Mesenteric fat pad (tissue), 1 donor: Measurements from ENCODE around the gene TRAF3IP1. TPM values are rescaled to one million over a fixed set of nuclear protein-coding genes. Genes with fewer than 3 reads are reported as not detected.

Experiments
- DNase-seq: peaks from one replicate; pipeline ENCODE4 v3.0.0-alpha.2; 2020; ENCODE audit warnings: low spot score
- total RNA-seq: library from RNA; stranded (reverse); fragmentation: NEBNext Ultra II Directional; extraction: Animal tissue kit (Norgen Biotek cat#: 25700); gene quantifications from one replicate; pipeline ENCODE4 v1.2.1, GENCODE V29; 2021
- donor health status: DM: yes; HTN: yes; CAD: no.

TRAF3IP1 gene
- total RNA-seq, 1 donor from 2014 or later: 24.5 TPM

DNA sequence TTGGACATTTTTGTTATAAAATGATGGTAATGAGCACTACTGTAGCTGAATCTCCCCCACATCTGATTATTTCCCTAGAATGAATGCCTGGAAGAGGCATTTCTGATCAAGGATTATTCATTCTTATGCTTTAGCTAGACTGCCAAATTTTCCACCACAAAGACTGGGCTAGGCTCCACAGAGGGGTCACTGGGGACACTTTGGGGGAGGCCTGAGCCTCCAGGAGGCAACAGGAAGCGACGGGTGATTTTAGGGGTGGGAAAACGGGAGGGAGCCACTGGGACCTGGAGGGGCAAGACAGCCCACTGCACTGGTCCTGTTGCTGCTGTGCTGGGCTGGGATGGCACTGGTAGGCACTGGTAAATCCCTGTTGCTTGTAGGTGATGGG, 104.0 kb downstream of the TRAF3IP1 start:
- DNase-seq: no peak

DNA sequence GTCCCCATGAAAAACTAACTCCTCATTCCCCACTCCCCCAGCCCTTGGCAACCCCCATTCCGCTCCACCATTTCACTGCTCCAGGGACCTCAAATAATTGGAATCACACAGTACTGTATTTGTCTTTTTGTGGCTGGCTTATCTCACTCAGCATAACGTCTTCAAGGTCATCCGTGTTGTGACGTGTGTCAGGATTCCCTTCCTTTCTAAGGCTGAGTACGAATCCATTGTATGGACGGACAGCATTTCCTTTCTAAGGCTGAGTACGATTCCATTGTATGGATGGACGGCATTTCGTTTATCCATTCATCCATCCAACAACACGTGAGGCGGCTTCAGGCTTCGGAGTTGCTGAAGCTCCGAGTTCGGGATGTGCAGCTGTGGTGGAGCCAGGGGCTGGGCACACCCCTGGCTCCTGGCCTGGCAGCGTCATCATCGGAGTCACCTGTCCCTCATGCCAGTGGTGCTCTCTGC, 105.2 kb downstream of the TRAF3IP1 start:
- DNase-seq: no peak

DNA sequence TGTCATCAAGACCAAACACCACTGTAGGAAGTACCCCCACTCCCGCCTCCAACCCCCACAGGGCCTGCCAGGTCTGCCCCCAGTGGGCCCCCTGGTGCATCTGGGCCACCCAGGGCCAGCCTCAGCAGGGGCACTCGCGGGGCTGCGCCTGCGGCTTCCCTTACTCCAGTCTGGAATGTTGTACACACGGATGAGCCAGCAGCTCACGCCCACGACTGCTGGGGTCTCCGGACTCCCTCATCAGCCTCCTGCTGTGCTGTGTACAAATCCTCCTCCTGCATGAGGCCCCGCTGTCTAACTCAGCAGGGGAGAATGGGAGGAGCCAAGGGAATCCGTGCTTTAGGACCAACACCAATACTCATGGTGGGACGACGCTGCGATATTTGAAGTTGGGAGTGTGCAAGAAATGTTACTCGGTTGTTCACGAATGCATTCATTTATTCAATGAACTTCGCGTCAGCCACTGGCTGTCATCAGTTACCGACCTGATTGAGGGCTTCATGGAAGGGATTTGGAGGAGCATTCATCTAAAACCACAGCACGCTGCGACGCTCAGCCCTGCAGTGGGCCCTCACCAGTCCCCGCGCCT, 105.8 kb downstream of the TRAF3IP1 start:
- DNase-seq: no peak

DNA sequence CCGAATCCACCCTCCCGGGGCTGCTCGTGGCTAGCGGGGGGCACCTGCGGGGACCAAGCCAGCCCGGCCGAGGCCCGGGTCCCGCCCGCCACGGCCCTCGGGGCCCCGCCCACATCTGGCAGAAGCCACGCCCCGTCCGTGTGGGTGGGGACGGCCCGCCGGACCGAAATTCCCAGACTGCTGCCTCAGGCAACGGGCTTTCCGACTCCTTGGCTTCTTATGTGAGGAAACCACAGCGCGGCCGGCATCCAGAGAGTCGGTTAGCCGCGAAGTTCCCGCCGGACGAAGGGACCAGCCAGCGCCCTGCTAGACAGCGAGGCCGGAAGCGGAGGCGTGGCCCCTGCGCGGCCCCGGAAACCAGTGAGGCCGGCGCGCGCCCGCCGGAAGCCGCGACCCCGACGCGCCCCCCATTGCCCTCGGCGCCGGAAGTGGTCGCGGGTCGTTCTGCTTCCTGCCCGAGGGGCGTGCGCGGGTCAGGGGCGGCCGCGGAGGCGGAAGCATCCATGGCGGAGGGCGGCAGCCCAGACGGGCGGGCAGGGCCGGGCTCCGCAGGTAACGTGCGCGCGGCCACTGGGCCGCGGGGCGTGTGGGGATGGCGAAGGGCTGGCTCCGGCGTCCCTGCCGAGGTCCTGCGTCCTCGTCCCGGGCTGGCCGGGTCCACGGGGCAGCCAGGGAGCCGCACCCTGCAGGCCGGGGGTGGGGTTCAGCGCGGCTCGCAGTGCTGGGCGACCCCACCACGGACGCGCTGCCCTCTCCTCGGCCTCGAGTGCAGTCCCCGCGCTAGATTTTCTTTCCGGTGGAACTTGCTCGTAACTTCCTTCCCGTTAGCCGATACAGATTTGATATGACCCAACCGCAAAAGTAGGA, 106.5 kb downstream of the TRAF3IP1 start, which contains the start of gene ASB1:
ASB1 (plus strand) TSS at position 360 of the 867 bp plus-strand sequence; CDS start at position 504, 144 bp downstream.
- no peak for DNase-seq

DNA sequence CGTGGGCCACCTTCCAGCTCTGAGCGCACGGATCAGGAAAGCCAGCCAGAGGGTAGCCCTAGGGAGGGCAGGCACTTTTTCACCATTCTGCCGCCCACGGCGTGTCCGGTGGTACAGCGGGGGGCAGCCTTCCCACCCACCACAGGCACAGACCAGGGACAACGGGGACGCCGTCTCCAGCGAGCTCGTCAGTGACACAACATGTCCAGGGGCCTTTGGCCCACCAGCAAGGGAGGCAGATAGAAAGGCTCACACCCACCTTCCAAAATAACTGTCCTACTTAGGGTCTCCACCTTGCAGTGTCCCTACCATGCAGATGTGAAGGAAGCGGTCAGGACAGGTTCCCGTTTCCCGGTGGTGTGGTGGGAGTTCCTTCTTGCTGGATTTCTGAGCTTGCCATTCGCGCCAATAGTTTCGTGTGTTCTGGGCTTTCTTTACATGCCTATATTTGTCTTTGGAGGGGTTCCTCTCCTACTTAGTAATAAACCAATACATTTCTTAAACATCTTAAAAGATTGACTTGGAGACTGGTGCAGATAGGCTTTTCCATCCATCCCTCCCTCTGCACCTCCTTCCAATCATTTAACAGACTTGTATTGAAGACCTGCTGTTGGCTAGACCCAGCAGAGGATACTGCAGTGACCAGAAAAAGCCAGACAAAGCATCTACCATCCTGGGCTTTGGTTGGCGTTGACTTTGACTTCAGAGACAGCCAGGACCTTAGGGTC, 107.3 kb downstream of the TRAF3IP1 start:
- no peak for DNase-seq

DNA sequence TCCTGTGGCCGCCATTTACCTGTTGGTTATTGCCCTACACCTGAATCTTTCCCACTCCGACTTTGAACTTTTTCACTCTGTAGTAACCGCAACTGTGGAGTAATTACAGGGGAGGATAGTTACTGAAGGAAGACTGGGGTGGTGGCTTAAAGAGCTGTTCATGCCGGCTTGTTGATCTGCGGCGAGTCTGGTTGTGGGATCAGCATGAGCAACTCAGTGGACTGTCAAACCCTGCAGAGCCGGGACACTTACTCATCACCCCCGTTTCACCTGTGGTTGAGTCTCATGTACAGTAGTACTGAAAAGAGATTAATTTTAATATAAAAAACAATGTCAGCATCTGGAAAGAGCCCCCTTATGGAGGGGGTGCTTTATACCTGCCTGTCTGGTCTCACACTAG, 108.5 kb downstream of the TRAF3IP1 start:
- DNase-seq: no peak

DNA sequence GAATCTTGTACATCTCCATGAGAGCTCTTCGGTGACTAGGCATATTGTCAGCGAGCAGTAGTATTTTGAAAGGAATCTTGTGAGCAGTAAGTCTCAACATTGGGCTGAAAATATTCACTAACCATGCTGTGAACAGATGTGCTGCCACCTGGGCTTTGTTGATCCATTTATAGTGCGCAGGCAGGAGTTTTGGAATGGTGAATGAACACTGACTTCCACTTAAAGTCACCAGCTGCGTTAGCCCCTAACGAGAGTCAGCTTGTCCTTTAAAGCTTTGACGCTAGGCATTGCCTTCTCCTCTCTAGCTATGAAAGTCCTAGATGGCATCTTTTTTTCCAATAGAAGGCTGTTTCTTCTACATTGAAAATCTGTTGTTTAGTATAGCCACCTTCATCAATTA, 110.5 kb downstream of the TRAF3IP1 start:
- DNase-seq: no peak

DNA sequence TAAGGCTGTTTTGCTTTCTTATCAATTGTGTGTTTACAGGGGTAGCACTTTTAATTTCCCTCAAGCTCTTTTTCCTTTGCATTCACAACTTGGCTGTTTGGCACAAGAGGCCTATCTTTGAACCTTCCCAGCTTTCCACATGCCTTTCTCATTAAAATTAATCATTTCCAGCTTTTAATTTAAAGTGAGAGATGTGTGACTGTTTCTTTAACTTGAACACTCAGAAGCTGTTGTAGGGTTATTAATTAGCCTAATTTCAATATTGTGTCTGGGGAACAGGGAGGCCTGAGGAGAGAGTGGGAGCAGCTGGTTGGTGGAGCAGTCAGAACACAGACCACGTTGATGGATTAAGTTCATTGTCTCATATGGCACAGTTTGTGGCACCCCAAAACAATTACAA, 111.1 kb downstream of the TRAF3IP1 start:
- DNase-seq: no peak

DNA sequence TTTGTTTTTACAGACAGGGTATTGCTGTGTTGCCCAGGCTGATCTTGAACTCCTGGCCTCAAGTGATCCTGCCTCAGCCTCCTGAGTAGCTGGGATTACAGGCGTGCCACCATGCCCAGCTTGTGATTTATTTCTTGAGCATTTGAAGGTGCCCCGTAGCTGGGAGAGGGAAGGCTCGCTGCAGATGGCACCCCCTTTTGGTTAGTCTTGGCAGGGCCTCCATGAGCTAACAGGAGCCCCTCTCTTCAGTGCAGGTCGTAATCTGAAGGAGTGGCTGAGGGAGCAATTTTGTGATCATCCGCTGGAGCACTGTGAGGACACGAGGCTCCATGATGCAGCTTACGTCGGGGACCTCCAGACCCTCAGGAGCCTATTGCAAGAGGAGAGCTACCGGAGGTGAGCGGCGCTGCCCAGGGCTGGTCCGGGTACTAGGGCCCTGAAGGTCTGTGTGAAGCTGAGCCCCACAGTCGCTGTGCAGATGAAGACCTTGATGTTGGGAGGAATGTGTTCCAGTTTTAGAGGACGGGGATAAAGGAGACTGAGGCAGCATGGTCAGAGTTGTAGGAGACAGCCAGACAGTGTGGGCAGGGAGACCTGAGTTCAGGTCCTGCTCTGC, 113.1 kb downstream of the TRAF3IP1 start:
- DNase-seq: no peak

DNA sequence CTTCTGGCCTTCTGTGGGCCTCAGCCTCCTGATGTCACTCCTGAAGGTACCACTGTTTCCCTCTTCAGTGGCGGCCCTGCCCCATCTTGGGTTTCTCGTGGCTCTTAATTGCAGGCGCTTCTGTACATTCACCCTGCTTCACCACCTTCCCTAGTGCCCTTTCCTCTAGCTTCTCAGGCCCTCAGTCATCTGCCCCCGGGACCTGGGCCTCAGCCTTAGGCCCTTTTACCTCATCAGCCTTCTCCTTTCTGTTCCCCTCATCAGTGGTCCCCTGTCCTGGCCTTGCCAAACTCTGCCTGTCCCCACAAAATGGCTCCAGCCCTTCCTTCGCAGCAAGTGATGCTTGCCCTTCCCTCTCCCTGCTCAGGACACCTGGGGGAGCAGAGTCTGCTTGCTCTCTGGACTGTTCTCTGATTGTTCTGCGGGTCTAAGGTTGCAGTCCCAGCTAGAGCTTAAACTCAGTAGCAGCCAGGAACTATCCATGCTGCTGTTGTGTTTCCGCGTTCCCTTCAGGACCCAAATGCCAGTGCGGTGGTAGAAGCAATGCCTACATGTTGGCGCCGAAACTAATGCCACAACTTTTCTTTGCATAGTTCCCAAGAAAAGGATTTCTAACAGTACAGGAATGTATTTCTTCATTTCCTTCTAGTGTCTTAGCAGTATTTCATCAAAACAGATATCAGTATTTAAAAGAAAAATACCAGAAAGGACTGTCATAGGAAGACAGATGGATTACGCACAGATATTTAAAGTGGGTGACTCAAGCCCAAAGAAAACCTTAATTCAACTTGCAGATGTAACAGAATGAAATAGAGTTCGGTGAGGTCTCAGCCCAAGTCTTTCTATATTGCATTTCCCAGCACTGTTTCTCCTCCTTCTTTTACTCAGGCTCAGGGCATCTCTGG, 113.9 kb downstream of the TRAF3IP1 start:
- DNase-seq: no peak

DNA sequence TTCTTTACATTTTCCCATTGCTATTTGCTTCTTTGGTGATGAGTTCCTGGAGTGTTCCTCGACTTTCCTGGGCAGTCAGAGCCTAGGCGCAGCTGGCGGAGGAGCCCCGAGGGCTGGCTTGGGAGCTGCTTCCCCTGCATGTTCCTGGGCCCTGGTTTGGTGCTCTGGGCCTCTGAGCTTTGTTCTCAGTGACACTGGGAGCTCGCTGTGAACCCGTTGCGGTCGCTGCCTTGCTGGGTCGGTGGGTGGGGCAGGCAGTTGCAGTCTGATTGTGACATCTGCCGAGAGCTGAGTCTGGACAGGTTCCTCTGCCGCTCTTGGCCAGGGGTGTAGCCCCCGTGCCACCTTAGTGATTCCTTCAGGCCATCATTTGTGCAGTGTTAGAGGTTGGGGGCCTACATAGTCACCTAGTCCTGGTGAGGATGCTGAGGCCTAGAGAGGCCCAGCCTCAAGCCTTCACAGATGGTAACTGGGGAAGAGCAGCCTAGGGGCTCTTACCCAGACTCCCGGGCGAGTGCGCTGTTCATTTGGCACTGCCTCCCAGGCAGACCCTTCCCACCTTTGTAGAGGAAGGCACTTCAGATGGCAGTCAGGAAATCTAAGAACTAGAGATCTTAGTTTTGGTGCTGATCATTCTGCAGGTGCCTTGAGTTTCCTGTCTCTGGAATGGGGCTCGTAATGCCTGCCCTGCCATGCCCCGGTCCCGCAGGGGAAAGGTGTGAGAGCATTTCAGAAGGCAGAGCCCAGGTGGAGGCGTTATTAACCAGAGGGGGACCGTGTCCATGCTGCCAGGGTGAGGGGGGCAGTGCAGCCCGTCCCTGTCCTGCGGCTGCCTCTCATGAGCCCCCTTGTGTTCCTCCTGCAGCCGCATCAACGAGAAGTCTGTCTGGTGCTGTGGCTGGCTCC, 114.8 kb downstream of the TRAF3IP1 start:
- no peak for DNase-seq

DNA sequence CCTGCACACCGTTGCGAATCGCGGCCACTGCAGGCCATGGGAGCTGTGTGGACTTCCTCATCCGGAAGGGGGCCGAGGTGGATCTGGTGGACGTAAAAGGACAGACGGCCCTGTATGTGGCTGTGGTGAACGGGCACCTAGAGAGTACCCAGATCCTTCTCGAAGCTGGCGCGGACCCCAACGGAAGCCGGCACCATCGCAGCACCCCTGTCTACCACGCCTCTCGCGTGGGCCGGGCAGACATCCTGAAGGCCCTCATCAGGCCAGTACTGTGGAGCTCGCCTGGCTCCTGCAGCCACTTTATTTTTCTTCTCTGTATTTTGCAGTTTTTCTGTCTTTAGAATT, 115.4 kb downstream of the TRAF3IP1 start:
- no peak for DNase-seq

DNA sequence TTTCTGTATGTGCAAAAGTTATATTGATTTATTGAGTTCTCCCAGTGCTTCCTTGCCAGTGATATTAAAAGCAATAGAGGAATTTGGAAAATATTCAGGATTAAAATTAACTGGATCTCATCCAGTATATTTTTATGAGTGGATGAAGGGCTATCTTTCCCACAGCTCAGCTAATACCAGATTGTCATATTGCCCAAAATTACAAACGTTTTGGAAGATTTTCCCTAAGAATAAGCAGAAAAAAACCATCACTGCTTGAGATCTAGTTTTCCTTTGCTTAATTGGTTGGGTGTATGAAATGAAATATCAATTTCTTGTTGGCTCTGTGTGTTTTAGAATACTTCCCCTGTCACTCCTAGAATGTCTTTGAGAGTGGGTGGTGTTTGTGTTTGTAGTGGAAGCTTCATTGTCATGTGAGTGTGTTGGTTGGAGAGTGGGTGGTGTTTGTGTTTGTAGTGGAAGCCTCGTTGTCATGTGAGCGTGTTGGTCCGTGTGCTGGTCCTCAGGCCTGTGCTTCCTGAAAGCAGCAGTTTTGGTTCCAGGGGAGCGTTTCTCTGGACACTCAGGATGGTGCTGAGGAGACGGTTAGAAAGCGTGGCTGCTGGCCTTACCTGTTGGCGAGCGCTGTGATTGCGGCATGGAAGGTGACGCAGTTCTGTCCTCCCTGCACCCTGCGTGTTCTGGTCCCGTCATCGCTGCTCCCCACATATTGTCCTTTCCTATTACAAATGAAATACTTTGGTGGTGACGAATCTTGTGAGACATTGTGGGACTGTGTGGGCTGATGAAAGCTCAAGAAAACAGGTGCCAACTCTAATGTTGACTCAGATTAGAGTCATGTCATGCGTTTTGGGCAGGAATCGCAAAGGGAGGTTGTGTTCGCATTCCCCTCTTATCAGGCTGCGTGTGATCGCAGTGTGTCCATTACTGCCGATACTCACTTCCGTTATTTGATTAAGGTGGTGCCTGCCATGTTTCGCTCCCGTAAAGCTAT, 118.8 kb downstream of the TRAF3IP1 start:
- DNase-seq: no peak

DNA sequence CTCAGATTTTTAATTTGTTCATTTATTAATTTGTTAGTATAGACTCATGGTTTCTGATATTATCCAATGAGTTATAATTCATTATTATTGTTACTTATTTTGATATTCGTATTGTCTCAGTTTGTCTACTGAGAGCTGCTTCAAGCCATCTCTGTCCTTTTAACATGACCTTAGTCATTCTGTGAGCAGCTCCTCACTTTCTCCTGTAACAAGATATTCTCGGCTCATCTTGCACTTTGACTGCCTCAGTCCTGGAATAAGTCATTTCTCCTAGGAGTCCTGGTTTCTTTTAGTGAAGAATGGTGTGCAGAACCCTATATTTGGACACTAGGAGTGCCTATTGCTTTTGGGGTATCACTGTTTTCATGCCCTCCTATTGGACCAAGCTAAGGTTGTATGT, 119.6 kb downstream of the TRAF3IP1 start:
- DNase-seq: no peak

DNA sequence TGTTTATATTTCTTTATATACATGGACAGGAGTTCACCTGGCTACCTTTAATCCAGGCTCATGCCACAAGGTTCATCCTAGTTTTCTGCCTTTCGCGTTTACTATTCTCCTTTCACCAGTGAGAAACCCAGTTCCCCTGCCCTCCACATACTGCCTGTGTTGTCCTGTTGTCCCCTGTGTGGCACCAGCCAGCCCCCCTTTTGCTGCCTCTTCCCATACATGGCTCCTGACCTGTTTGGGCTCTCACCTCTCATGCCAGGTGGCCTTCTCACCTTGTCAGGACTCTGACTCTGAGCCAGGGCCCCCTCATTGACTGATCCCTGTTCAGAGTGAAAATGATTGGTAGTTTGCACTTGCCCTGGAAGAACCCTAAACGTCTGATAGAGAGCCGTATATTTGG, 120.0 kb downstream of the TRAF3IP1 start:
- DNase-seq: no peak

DNA sequence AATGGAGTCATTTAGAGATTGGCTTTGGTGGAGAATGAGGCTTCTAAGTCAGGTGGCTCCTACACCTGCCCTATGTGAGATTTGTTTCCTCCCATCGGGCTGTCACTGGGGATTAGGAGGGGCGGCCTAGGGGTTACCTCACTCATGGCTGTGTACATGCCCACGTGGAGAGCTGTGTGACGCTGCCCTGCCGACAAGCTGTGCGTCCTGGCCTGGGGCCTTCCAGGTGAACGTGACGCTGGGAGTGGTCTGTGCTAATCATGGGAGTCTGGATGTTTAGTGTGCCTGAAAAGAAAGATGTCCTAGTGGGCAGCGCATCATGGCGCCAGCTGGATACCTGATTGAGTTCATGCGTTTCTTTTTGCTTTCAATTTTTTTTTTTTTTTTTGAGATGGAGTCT, 120.4 kb downstream of the TRAF3IP1 start:
- no peak for DNase-seq

DNA sequence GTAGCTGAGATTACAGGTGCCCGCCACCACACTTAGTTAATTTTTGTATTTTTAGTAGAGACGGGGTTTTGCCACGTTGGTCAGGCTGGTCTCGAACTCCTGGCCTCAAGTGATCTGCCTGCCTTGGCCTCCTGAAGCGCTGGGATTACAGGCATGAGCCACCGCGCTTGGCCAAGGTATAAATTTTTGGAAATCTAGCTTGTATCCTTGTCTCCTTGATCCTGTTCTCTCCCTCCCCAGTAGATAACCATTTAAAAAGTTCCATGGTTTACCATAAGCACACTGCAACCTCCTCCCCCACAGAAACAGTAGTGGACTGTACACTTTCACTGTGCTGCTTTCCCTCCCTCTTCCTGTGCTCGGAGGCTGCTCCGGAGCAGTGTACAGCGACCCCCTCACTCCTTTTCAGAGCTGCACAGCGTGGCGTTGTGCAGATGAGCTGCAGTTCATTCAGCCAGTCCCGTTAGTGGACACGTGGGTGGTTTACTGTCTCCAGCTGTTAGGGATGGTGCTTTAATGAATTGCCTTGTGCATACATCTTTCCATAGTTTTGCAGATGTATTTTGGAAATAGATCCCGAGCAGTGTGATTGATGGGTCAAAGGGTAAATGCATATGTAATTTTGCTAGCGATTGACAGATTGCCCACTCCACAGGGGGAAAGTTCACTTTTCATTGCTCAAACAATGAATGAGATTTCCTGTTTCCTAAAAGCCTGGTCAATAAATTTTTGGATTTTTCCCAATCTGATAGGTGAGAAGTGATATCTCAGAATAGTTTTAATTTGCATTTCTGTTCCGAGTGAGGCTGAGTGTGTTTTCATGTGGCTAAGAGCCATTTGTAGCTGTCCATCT, 121.2 kb downstream of the TRAF3IP1 start:
- no peak for DNase-seq
